Hepatocyte (in vitro differentiated cells): ENCODE data around the gene TNNI3K. TPM values are rescaled to one million over a fixed set of nuclear protein-coding genes. Genes with fewer than 3 reads are reported as not detected.

Experiments
- DNase-seq: peaks from one replicate; pipeline ENCODE4 v3.0.0-alpha.2; 2016; ENCODE audit warnings: low spot score
- H2AFZ ChIP-seq: fragments of 200-600 bp; sonication (generic); 2 replicates; pipeline ENCODE4 v1.6.0; 2016; ENCODE audit warnings: antibody characterized with exemption, mild to moderate bottlenecking
- H3K27ac ChIP-seq: fragments of 200-600 bp; sonication (generic); 2 replicates; pipeline ENCODE4 v1.5.1; 2016; ENCODE audit warnings: mild to moderate bottlenecking
- H3K27me3 ChIP-seq: fragments of 200-600 bp; sonication (generic); 2 replicates; pipeline ENCODE4 v1.6.1; 2016
- H3K36me3 ChIP-seq: fragments of 200-600 bp; sonication (generic); replicated peaks from 2 replicates; pipeline ENCODE4 v1.5.1; 2016; ENCODE audit warnings: low read depth; ENCODE audit not compliant: insufficient read depth
- H3K4me1 ChIP-seq: fragments of 200-600 bp; sonication (generic); 2 replicates; pipeline ENCODE4 v1.5.1; 2016; ENCODE audit warnings: mild to moderate bottlenecking, moderate library complexity; ENCODE audit not compliant: insufficient read depth
- H3K4me2 ChIP-seq: fragments of 200-600 bp; sonication (generic); 2 replicates; pipeline ENCODE4 v1.6.0; 2016
- H3K4me3 ChIP-seq: fragments of 200-600 bp; sonication (generic); 2 replicates; pipeline ENCODE4 v1.5.1; 2016; ENCODE audit warnings: mild to moderate bottlenecking
- H3K79me2 ChIP-seq: fragments of 200-600 bp; sonication (generic); 2 replicates; pipeline ENCODE4 v1.6.0; 2017; ENCODE audit warnings: mild to moderate bottlenecking
- H3K9me2 ChIP-seq: fragments of 200-600 bp; sonication (generic); replicated peaks from 2 replicates; pipeline ENCODE4 v1.6.0; 2017; ENCODE audit warnings: mild to moderate bottlenecking; ENCODE audit not compliant: insufficient read depth
- H3K9me3 ChIP-seq: fragments of 200-600 bp; sonication (generic); 2 replicates; pipeline ENCODE4 v1.5.1; 2016; ENCODE audit warnings: low read depth, mild to moderate bottlenecking
- H4K20me1 ChIP-seq: fragments of 200-600 bp; sonication (generic); 2 replicates; pipeline ENCODE4 v1.6.0; 2016; ENCODE audit warnings: mild to moderate bottlenecking; ENCODE audit not compliant: insufficient read depth, poor library complexity, severe bottlenecking
- CTCF ChIP-seq: fragments of 200-600 bp; sonication (generic); IDR thresholded peaks from 2 replicates; pipeline ENCODE4 v1.5.1; 2016; ENCODE audit warnings: antibody characterized with exemption, mild to moderate bottlenecking; ENCODE audit not compliant: poor library complexity
- EZH2 ChIP-seq: fragments of 200-600 bp; sonication (generic); IDR thresholded peaks from 2 replicates; pipeline ENCODE4 v1.6.1; 2016; ENCODE audit warnings: antibody characterized with exemption, mild to moderate bottlenecking, borderline replicate concordance
- EZH2phosphoT487 ChIP-seq: fragments of 200-600 bp; sonication (generic); IDR thresholded peaks from one replicate; pipeline ENCODE4 v1.6.1; 2018; ENCODE audit warnings: antibody characterized with exemption, mild to moderate bottlenecking, low read depth, moderate library complexity; ENCODE audit not compliant: unreplicated experiment, severe bottlenecking
- WGBS: methylation state at CpG from one replicate; pipeline ENCODE4 v1.1.6; 2016; ENCODE audit warnings: low lambda C conversion rate; ENCODE audit errors: missing lambda C conversion rate; 5-methylcytosine and 5-hydroxymethylcytosine counted together
- polyA plus RNA-seq: library from polyadenylated mRNA; unstranded; fragments of >200 nt; fragmentation: Nextera tagmentation; extraction: Ambion mirVana; gene quantifications from 2 replicates; pipeline ENCODE4 v1.2.1, GENCODE V29; 2016
- total RNA-seq: library from RNA; depleted of rRNA; stranded (reverse); fragments of >200 nt; gene quantifications from 2 replicates; pipeline ENCODE4 v1.2.3, GENCODE V29; 2014

Gene TNNI3K
- total and polyA plus RNA-seq, 2 experiments from 2014 or later: not detected

- no peaks in the 10 kb centered on the region for H4K20me1 ChIP-seq
- H3K4me1 ChIP-seq: no peaks in the 10 kb centered on the region
- no peaks in the 10 kb centered on the region for H3K79me2 ChIP-seq
- H3K4me3 ChIP-seq: no peak overlapping the region
- no peak overlapping the region for H3K27ac ChIP-seq
- no peak overlapping the region for H2AFZ ChIP-seq
- no peaks in the 10 kb centered on the region for H3K9me2 ChIP-seq
- H3K27me3 ChIP-seq: no peaks in the 10 kb centered on the region
- H3K36me3 ChIP-seq: no peaks in the 10 kb centered on the region
- H3K9me3 ChIP-seq: no peaks in the 10 kb centered on the region
- no peak overlapping the region for H3K4me2 ChIP-seq
- DNase-seq: no peak
- TF ChIP-seq EZH2phosphoT487 (no peak), EZH2 (no peak), CTCF (no peak)
Measured at GRCh38 chr1:74419611-74420010, 184.4 kb downstream of the TNNI3K start.

- DNase-seq: no peak
- no peak overlapping the region for H3K27ac ChIP-seq
- no peak overlapping the region for H2AFZ ChIP-seq
- H3K36me3 ChIP-seq: no peaks in the 10 kb centered on the region
- no peak overlapping the region for H3K4me2 ChIP-seq
- no peaks in the 10 kb centered on the region for H4K20me1 ChIP-seq
- no peaks in the 10 kb centered on the region for H3K79me2 ChIP-seq
- no peaks in the 10 kb centered on the region for H3K9me3 ChIP-seq
- WGBS: 51% methylated on average over 2 of the region's 2 CpGs
- TF ChIP-seq CTCF: no peak
- no peak for TF ChIP-seq EZH2
- TF ChIP-seq EZH2phosphoT487: no peak
- no peaks in the 10 kb centered on the region for H3K27me3 ChIP-seq
- no peaks in the 10 kb centered on the region for H3K4me1 ChIP-seq
- no peaks in the 10 kb centered on the region for H3K9me2 ChIP-seq
- no peak overlapping the region for H3K4me3 ChIP-seq
Measured at GRCh38 chr1:74420467-74420866, 185.3 kb downstream of the TNNI3K start.

- H3K27me3 ChIP-seq: no peaks in the 10 kb centered on the region
- H3K36me3 ChIP-seq: no peaks in the 10 kb centered on the region
- no peak for DNase-seq
- no peak overlapping the region for H3K4me2 ChIP-seq
- no peak overlapping the region for H3K4me3 ChIP-seq
- no peaks in the 10 kb centered on the region for H3K79me2 ChIP-seq
- 63% methylated on average over 4 of the region's 4 CpGs for WGBS
- no peak overlapping the region for H2AFZ ChIP-seq
- H3K9me2 ChIP-seq: no peaks in the 10 kb centered on the region
- no peak overlapping the region for H3K27ac ChIP-seq
- TF ChIP-seq CTCF: no peak
- TF ChIP-seq EZH2phosphoT487: no peak
- no peak for TF ChIP-seq EZH2
- H3K9me3 ChIP-seq: no peaks in the 10 kb centered on the region
- H3K4me1 ChIP-seq: no peaks in the 10 kb centered on the region
- H4K20me1 ChIP-seq: no peaks in the 10 kb centered on the region
Measured at GRCh38 chr1:74422421-74423292, 187.5 kb downstream of the TNNI3K start.
